CD4-positive, alpha-beta T cell (primary cell): ENCODE data around the gene GLIPR2. TPM values are rescaled to one million over a fixed set of nuclear protein-coding genes. Genes with fewer than 3 reads are reported as not detected.

ENCODE experiments used
- ATAC-seq: fragments of 200-7000 bp; cut with Tn5 transposase; one replicate; pipeline ENCODE4 v1.10.0; 2022; ENCODE audit warnings: mild to moderate bottlenecking; ENCODE audit not compliant: poor library complexity
- CTCF ChIA-PET: fragments of 350-600 bp; sonication (Branson Sonifier 250); formaldehyde crosslinking; loops from one replicate; lab custom pipeline; 2021; ENCODE audit warnings: antibody characterized with exemption, inconsistent platforms; lab: Charles Lee
- POLR2A ChIA-PET: fragments of 350-600 bp; sonication (Branson Sonifier 250); formaldehyde crosslinking; loops from one replicate; lab custom pipeline; 2021; ENCODE audit warnings: antibody characterized with exemption, inconsistent platforms; lab: Charles Lee
- DNase-seq, 14 experiments: peaks; one replicate each; pipeline ENCODE4 v3.0.0-alpha.2; 2013 to 2020; ENCODE audit warnings: mixed read lengths in 2 of 14
- H3K27ac ChIP-seq, 2 donors: one replicate each; pipeline versions ENCODE4 v1.5.1 to v1.7.0; 2013; ENCODE audit warnings: low read length in 2 of 2, low read depth in 1 of 2, mild to moderate bottlenecking in 1 of 2
- H3K27me3 ChIP-seq, 2 experiments: 1 replicate in 1 of 2; 2 replicates in 1 of 2; pipeline versions ENCODE4 v1.6.1 to v1.7.0; 2013; ENCODE audit warnings: low read length in 2 of 2, control low read depth in 1 of 2, mild to moderate bottlenecking in 1 of 2, moderate library complexity in 1 of 2; ENCODE audit not compliant: insufficient read depth in 2 of 2, control insufficient read depth in 1 of 2
- H3K36me3 ChIP-seq: one replicate; pipeline ENCODE4 v1.6.1; 2013; ENCODE audit warnings: low read length, control low read depth; ENCODE audit not compliant: insufficient read depth
- H3K4me1 ChIP-seq: one replicate; pipeline ENCODE4 v1.6.1; 2013; ENCODE audit warnings: low read length, control low read depth; ENCODE audit not compliant: insufficient read depth
- H3K4me3 ChIP-seq: one replicate; pipeline ENCODE4 v1.5.1; 2013; ENCODE audit warnings: mild to moderate bottlenecking, low read length, moderate library complexity
- H3K9me3 ChIP-seq, 2 experiments: 1 replicate in 1 of 2; 2 replicates in 1 of 2; pipeline versions ENCODE4 v1.6.1 to v1.7.0; 2013; ENCODE audit warnings: low read length in 2 of 2, mild to moderate bottlenecking in 2 of 2, control low read depth in 1 of 2, moderate library complexity in 1 of 2; ENCODE audit not compliant: control insufficient read depth in 1 of 2, insufficient read depth in 1 of 2
- H3K27ac Mint-ChIP-seq: one replicate; pipeline ENCODE4 v1.8.0; 2020; ENCODE audit warnings: mixed read lengths
- H3K27me3 Mint-ChIP-seq: one replicate; pipeline ENCODE4 v1.8.0; 2021; ENCODE audit warnings: mixed read lengths
- H3K36me3 Mint-ChIP-seq: one replicate; pipeline ENCODE4 v1.8.0; 2021; ENCODE audit warnings: low read depth, mixed read lengths
- H3K4me1 Mint-ChIP-seq: one replicate; pipeline ENCODE4 v1.8.0; 2021; ENCODE audit warnings: low read depth, mixed read lengths
- H3K4me3 Mint-ChIP-seq: one replicate; pipeline ENCODE4 v1.8.0; 2020; ENCODE audit warnings: mild to moderate bottlenecking, mixed read lengths
- H3K9me3 Mint-ChIP-seq: one replicate; pipeline ENCODE4 v1.8.0; 2020; ENCODE audit warnings: mixed read lengths
- intact Hi-C, 2 experiments: fragments of 100-400 bp; cut with DNase I in 1 of 2; cut with micrococcal nuclease in 1 of 2; formaldehyde crosslinking; loops; one replicate each; pipeline versions ENCODE4 v1.15.1 to v1.9.0; 2023 to 2025; cut with DNase I, micrococcal nuclease
- total RNA-seq, 174 experiments: library from RNA in 2 of 174; stranded (reverse) in 2 of 174; gene quantifications; one replicate each; pipeline ENCODE4 v1.2.3 and lab custom pipeline; 2021 to 2026
- TF ChIP-seq, protein P1 (sequence below): fragments of 200-600 bp; IDR thresholded peaks from one replicate; pipeline ENCODE4 v1.8.0; 2022; ENCODE audit warnings: antibody characterized with exemption, mild to moderate bottlenecking

The GLIPR2 gene
- total RNA-seq, 2 experiments from 2014 or later = 13.6 to 13.7 TPM

DNA sequence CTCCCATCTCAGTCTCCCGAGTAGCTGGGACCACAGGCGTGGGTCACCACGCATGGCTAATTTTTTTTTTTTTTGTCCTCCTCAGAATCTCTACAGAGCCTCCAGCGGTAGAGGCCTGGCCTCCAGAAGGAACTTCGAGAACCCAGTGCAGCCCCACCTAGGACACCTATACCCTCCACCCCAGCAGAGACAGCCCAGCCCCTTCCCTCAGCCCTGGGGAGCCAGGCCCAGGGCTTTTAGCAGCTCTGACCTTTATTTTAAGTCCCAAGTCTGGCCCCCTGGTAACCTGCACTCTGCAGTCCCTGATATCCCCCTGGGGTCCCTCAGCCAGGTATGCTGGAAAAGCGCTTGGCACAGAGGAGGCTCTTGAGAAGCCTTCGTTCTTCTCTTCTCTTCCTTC is 5.2 kb downstream of the GLIPR2 start:
- ATAC-seq = no peak
- H3K36me3 Mint-ChIP-seq = peaks cover 32% of the 10 kb centered on the region
- Histone ChIP-seq H3K27ac (peak overlapping the region in 1 of 2 donors; percentile 84), H3K9me3 (peaks cover 7 to 12% of the 10 kb centered on the region in 2 experiments), H3K27me3 (no peaks in the 10 kb centered on the region), H3K36me3 (peaks cover 18% of the 10 kb centered on the region), H3K4me1 (peaks cover 98% of the 10 kb centered on the region), H3K4me3 (no peak overlapping the region)
- peaks cover 96% of the 10 kb centered on the region for H3K4me1 Mint-ChIP-seq
- H3K4me3 Mint-ChIP-seq = peak overlapping the region; percentile 64
- DNase-seq = no peak
- no peaks in the 10 kb centered on the region for H3K27me3 Mint-ChIP-seq
- peaks cover 7% of the 10 kb centered on the region for H3K9me3 Mint-ChIP-seq
- ChIA-PET CTCF (interaction anchor here (6.4 kb wide), 1 partner anchor 24 kb away, joined by 33 read pairs; no protein-coding TSS in a partner anchor), POLR2A (interaction anchor here (0.6 to 2.0 kb wide), 3 partner anchors 10 to 49 kb away, joined by 4 to 11 read pairs (median 4); partner anchors contain the start of gene CLTA)
- TF ChIP-seq, protein P1, sequence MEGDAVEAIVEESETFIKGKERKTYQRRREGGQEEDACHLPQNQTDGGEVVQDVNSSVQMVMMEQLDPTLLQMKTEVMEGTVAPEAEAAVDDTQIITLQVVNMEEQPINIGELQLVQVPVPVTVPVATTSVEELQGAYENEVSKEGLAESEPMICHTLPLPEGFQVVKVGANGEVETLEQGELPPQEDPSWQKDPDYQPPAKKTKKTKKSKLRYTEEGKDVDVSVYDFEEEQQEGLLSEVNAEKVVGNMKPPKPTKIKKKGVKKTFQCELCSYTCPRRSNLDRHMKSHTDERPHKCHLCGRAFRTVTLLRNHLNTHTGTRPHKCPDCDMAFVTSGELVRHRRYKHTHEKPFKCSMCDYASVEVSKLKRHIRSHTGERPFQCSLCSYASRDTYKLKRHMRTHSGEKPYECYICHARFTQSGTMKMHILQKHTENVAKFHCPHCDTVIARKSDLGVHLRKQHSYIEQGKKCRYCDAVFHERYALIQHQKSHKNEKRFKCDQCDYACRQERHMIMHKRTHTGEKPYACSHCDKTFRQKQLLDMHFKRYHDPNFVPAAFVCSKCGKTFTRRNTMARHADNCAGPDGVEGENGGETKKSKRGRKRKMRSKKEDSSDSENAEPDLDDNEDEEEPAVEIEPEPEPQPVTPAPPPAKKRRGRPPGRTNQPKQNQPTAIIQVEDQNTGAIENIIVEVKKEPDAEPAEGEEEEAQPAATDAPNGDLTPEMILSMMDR = no peak
- intact Hi-C loops = no loop called here
- peak overlapping the region; percentile 98 for H3K27ac Mint-ChIP-seq

DNA sequence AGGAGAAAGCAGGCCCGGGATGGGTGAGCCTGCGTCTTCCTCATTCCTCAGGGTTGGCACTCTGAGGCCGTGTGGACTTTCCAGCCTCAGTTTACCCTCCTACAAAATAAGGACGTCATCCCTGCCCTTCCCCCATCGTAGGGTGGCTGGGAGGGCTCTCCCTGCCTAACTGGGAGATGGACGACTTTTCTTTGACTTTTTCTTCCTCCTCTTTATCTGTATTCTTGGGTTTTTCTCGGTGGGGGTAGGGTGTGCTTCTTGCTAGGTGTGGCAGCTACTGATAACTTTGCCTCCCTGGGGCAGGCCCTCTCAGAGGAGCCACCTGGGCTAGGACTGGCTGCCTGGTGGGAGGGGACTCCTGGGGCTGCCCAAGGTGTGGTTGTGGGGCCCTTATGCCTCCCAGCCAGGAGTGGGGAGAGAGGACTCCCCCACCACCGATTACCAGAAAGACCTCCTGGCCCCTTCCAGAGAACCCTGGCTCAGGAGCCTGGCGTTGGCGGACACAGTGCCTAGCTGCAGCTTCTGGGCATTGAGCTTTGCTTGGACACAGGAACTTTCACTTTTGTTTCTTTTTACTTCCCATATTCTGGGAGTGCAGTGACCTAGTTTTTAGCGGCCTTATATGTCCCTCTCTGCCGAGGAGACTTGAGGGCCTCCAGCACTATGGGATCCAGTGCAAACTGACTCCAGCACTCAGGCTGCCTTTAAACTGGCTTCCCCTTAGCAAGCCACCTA is 6.1 kb downstream of the GLIPR2 start:
- H3K4me3 ChIP-seq = peak overlapping the region; percentile 59
- no peaks in the 10 kb centered on the region for H3K27me3 ChIP-seq
- H3K27me3 Mint-ChIP-seq = no peaks in the 10 kb centered on the region
- TF ChIP-seq, protein P1 = no peak
- peaks cover 35% of the 10 kb centered on the region for H3K36me3 Mint-ChIP-seq
- H3K4me1 ChIP-seq = peaks cover 99% of the 10 kb centered on the region
- ChIA-PET CTCF (interaction anchor here (1.5 to 6.4 kb wide), 3 partner anchors 23 to 48 kb away, joined by 3 to 33 read pairs (median 9); partner anchors contain the start of gene CLTA), POLR2A (interaction anchor here (1.3 to 2.3 kb wide), 3 partner anchors 9 to 48 kb away, joined by 4 to 11 read pairs (median 8); partner anchors contain the start of gene CLTA)
- peak overlapping the region; percentile 98 for H3K27ac Mint-ChIP-seq
- DNase-seq (peak in 3 of 14 experiments; percentile 51 to 60 (median 51)), ATAC-seq (no peak)
- H3K27ac ChIP-seq = peak overlapping the region; percentile 53 to 84
- peaks cover 18% of the 10 kb centered on the region for H3K36me3 ChIP-seq
- peaks cover 7 to 12% of the 10 kb centered on the region in 2 experiments for H3K9me3 ChIP-seq
- intact Hi-C loops = no loop called here
- H3K4me3 Mint-ChIP-seq = peak overlapping the region; percentile 90
- peaks cover 98% of the 10 kb centered on the region for H3K4me1 Mint-ChIP-seq
- H3K9me3 Mint-ChIP-seq = peaks cover 10% of the 10 kb centered on the region

DNA sequence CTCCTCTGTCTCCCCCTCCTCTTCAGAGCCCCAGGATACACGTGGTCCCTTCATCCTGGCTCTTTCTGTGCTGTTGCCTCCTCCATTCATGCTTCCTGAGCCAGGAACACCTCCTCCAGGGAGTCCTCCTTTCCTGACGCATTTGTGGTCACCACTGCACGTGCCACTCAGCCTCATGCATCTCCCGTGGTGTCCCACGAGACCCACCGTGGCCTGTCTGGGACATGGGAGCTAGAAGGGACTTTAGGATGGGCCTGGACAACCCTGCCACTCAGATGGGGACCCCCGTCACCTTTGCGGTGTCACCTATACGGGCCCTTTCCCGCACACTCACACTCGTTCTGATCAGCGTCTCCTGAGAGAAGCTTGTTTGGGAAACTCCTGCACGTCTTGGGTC is 6.7 kb downstream of the GLIPR2 start:
- ChIA-PET CTCF (interaction anchor here (1.5 to 6.4 kb wide), 3 partner anchors 22 to 47 kb away, joined by 3 to 33 read pairs (median 9); partner anchors contain the start of gene CLTA), POLR2A (interaction anchor here (0.9 to 2.3 kb wide), 5 partner anchors 8 to 50 kb away, joined by 3 to 11 read pairs (median 5); partner anchors contain the start of gene CLTA)
- Histone ChIP-seq H3K4me3 (peak overlapping the region; percentile 59), H3K36me3 (peaks cover 20% of the 10 kb centered on the region), H3K27me3 (no peaks in the 10 kb centered on the region), H3K27ac (peak overlapping the region; percentile 53 to 84), H3K9me3 (peaks cover 7 to 12% of the 10 kb centered on the region in 2 experiments), H3K4me1 (peaks cover 99% of the 10 kb centered on the region)
- ATAC-seq (no peak), DNase-seq (peak in 1 of 14 experiments; percentile 34)
- intact Hi-C loops = no loop called here
- Mint-ChIP-seq H3K27me3 (no peaks in the 10 kb centered on the region), H3K27ac (peak overlapping the region; percentile 98), H3K4me3 (peak overlapping the region; percentile 90), H3K36me3 (peaks cover 39% of the 10 kb centered on the region), H3K4me1 (peaks cover 99% of the 10 kb centered on the region), H3K9me3 (peaks cover 10% of the 10 kb centered on the region)
- TF ChIP-seq, protein P1 = no peak
